Progenitor cell of endocrine pancreas (in vitro differentiated cells): Measurements from ENCODE around the gene LITAFD. TPM values are rescaled to one million over a fixed set of nuclear protein-coding genes. Genes with fewer than 3 reads are reported as not detected.

Source experiments
- DNase-seq: peaks from one replicate; pipeline ENCODE4 v3.0.0; 2021; ENCODE audit warnings: low spot score; ENCODE audit not compliant: unreplicated experiment
- H3K27ac Mint-ChIP-seq: 2 replicates; pipeline ENCODE4 v1.8.0; 2021; ENCODE audit warnings: mild to moderate bottlenecking, moderate library complexity, mixed read lengths
- H3K27me3 Mint-ChIP-seq: 2 replicates; pipeline ENCODE4 v1.8.0; 2021; ENCODE audit warnings: mixed read lengths
- H3K36me3 Mint-ChIP-seq: 2 replicates; pipeline ENCODE4 v1.8.0; 2022; ENCODE audit warnings: mixed read lengths; ENCODE audit not compliant: insufficient read depth
- H3K4me1 Mint-ChIP-seq: 2 replicates; pipeline ENCODE4 v1.8.0; 2021; ENCODE audit warnings: low read depth, mixed read lengths
- H3K4me3 Mint-ChIP-seq: 2 replicates; pipeline ENCODE4 v1.8.0; 2021; ENCODE audit warnings: low read depth, mild to moderate bottlenecking, moderate library complexity, mixed read lengths
- H3K9me3 Mint-ChIP-seq: 2 replicates; pipeline ENCODE4 v1.8.0; 2021; ENCODE audit warnings: low read depth, mixed read lengths
- CTCF ChIP-seq: fragments of 200-600 bp; sonication (generic); IDR thresholded peaks from one replicate; pipeline ENCODE4 v1.5.0; 2021; ENCODE audit warnings: antibody characterized with exemption, mild to moderate bottlenecking; ENCODE audit not compliant: unreplicated experiment
- total RNA-seq: library from RNA; stranded (reverse); gene quantifications from 2 replicates; pipeline ENCODE4 v1.2.1, GENCODE V29; 2021

Gene LITAFD
- total RNA-seq, 1 donor from 2014 or later, result not detected

- Mint-ChIP-seq H3K27me3 (no peaks in the 10 kb centered on the region), H3K4me1 (peaks cover 12% of the 10 kb centered on the region), H3K27ac (peak overlapping the region; percentile 78), H3K4me3 (no peak overlapping the region), H3K9me3 (no peaks in the 10 kb centered on the region), H3K36me3 (peaks cover 45% of the 10 kb centered on the region)
- peak; percentile 55 for TF ChIP-seq CTCF
- DNase-seq, result no peak
Observed at GRCh38 chr16:8905168-8905762, 23.1 kb downstream of the LITAFD start.

GRCh38 chr16:8905795-8906591 lies 23.8 kb downstream of the LITAFD start:
- Mint-ChIP-seq H3K9me3 (no peaks in the 10 kb centered on the region), H3K27ac (peak overlapping the region; percentile 78), H3K36me3 (peaks cover 46% of the 10 kb centered on the region), H3K27me3 (no peaks in the 10 kb centered on the region), H3K4me3 (no peak overlapping the region), H3K4me1 (peaks cover 20% of the 10 kb centered on the region)
- DNase-seq, result no peak
- peak; percentile 38 for TF ChIP-seq CTCF

- no peak overlapping the region for H3K4me3 Mint-ChIP-seq
- H3K36me3 Mint-ChIP-seq, result peaks cover 40% of the 10 kb centered on the region
- no peak overlapping the region for H3K27ac Mint-ChIP-seq
- TF ChIP-seq CTCF, result no peak
- DNase-seq, result no peak
- H3K27me3 Mint-ChIP-seq, result no peaks in the 10 kb centered on the region
- peaks cover 31% of the 10 kb centered on the region for H3K4me1 Mint-ChIP-seq
- no peaks in the 10 kb centered on the region for H3K9me3 Mint-ChIP-seq
Observed at GRCh38 chr16:8907096-8907495, 24.9 kb downstream of the LITAFD start.

- Mint-ChIP-seq H3K4me3 (no peak overlapping the region), H3K27ac (peak overlapping the region; percentile 40), H3K36me3 (peaks cover 38% of the 10 kb centered on the region), H3K9me3 (no peaks in the 10 kb centered on the region), H3K4me1 (peaks cover 43% of the 10 kb centered on the region), H3K27me3 (no peaks in the 10 kb centered on the region)
- no peak for TF ChIP-seq CTCF
- no peak for DNase-seq
Observed at GRCh38 chr16:8908810-8909468, 26.8 kb downstream of the LITAFD start.

- Mint-ChIP-seq H3K9me3 (no peaks in the 10 kb centered on the region), H3K27ac (peak overlapping the region; percentile 94), H3K4me3 (peak overlapping the region; percentile 19), H3K36me3 (peaks cover 39% of the 10 kb centered on the region), H3K4me1 (peaks cover 52% of the 10 kb centered on the region), H3K27me3 (no peaks in the 10 kb centered on the region)
- no peak for DNase-seq
- no peak for TF ChIP-seq CTCF
Observed at GRCh38 chr16:8910811-8911210, 28.7 kb downstream of the LITAFD start.
